ENCODE results near the gene ZNF594. TPM values are rescaled to one million over a fixed set of nuclear protein-coding genes. Genes with fewer than 3 reads are reported as not detected.
A peak's percentile ranks its signal among the peaks of the same experiment; 100 is the strongest.
"Not testable (repeated sequence)": the region's sequence is repeated elsewhere in the genome, so short reads cannot be mapped to it uniquely, and the experiment has no call there.

The ZNF594 gene
- total RNA-seq (10 to 100 TPM; 11.7 to 14.9 TPM), polyA plus RNA-seq (1.2 TPM)

GRCh38 chr17:5191541-5192417 is at the start of gene ZNF594:
Gene ZNF594, minus strand, starts transcription at chr17:5191868. Its CDS starts 7,612 bp downstream, at chr17:5184256.
- H3K36me3 Mint-ChIP-seq: peaks cover 11 to 35% (median 26%) of the 10 kb centered on the region in 3 donors
- H3K27me3 ChIP-seq (ENCODE audit: insufficient read depth, low read length, poor library complexity, severe bottlenecking): no peaks in the 10 kb centered on the region
- peak; percentile 95 to 98 (median 96) for DNase-seq
- peak within 1 kb of the TSS; percentile 92 for H3K4me3 ChIP-seq (ENCODE audit: low read length)
- ChIA-PET CTCF (interaction anchor here (0.9 to 2.4 kb wide), 10 partner anchors 9 to 247 kb away, joined by 3 to 14 read pairs (median 5); partner anchors contain the start of gene C1QBP), POLR2A (interaction anchor here (0.6 to 1.0 kb wide), 9 partner anchors 9 to 252 kb away, joined by 3 to 5 read pairs (median 3); partner anchors contain the start of genes RNF167 and SLC25A11)
- H3K4me1 Mint-ChIP-seq: peaks cover 31 to 42% (median 38%) of the 10 kb centered on the region in 3 donors
- H3K27me3 Mint-ChIP-seq: no peaks in the 10 kb centered on the region
- H3K4me1 ChIP-seq (ENCODE audit: insufficient read depth, low read length): peaks cover 16% of the 10 kb centered on the region
- H3K27ac Mint-ChIP-seq: peak within 1 kb of the TSS; percentile 90 to 98 (median 94)
- peaks cover 12 to 16% (median 15%) of the 10 kb centered on the region in 5 donors for H3K9me3 Mint-ChIP-seq
- peaks cover 3% of the 10 kb centered on the region for H3K9me3 ChIP-seq (ENCODE audit: low read length)
- H3K27ac ChIP-seq (ENCODE audit: low read depth, low read length): peak within 1 kb of the TSS; percentile 75
- peak within 1 kb of the TSS; percentile 91 to 99 (median 94) for H3K4me3 Mint-ChIP-seq
- H3K36me3 ChIP-seq (ENCODE audit: insufficient read depth, low read length): no peaks in the 10 kb centered on the region

DNA sequence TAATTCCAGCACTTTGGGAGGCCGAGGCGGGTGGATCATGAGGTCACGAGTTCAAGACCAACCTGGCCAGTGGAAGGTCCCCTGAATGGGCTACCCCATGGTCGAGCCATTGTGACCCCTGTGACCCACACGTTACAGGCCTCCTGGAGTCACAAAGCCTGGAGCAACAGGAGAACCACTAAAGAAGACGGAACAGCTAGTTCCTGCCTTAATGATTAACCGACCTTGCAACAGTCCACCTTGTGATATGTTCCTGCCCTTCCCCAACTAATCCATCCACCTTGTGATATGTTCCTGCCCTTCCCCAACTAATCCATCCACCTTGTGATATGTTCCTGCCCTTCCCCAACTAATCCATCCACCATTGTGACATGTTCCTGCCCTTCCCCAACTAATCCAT is 48.1 kb upstream of the ZNF594 start:
- not testable (repeated sequence) for H3K4me3 ChIP-seq (ENCODE audit: low read length); H3K36me3 ChIP-seq (ENCODE audit: insufficient read depth, low read length); H3K27me3 ChIP-seq (ENCODE audit: insufficient read depth, low read length, poor library complexity, severe bottlenecking); H3K4me3 Mint-ChIP-seq; H3K36me3 Mint-ChIP-seq; H3K9me3 Mint-ChIP-seq; DNase-seq; H3K27ac ChIP-seq (ENCODE audit: low read depth, low read length); H3K27me3 Mint-ChIP-seq; H3K9me3 ChIP-seq (ENCODE audit: low read length)
- H3K27ac Mint-ChIP-seq: peak overlapping the region in 4 of 8 donors; percentile 23 to 83 (median 59)
- ChIA-PET CTCF (interaction anchor here (1.2 kb wide), 1 partner anchor 9 kb away, joined by 6 read pairs; no protein-coding TSS in a partner anchor), POLR2A (interaction anchor here (0.6 kb wide), 1 partner anchor 19 kb away, joined by 5 read pairs; no protein-coding TSS in a partner anchor)
- peaks cover 48% of the 10 kb centered on the region for H3K4me1 ChIP-seq (ENCODE audit: insufficient read depth, low read length)
- peaks cover 51 to 67% (median 57%) of the 10 kb centered on the region in 3 donors for H3K4me1 Mint-ChIP-seq

DNA sequence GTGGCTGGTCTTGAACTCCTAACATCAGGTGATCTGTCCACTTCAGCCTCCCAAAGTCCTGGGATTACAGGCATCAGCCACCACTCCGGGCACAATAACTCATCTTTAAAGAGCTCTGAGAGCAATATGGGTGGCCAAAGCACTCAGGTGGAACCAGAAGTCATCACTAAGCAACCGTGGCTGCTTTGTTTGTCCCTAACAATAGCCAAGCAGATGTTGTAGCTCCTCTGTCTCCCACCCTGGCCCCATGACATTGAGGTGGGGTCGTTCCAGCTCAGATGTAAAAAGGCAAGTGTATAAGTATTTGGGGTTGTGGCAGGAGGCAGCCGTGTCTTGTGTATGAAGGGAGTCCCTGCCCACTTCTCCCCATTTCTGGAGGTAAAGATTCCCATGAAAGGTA is 46.7 kb upstream of the ZNF594 start:
- Histone ChIP-seq H3K27ac (ENCODE audit: low read depth, low read length) (no peak overlapping the region), H3K4me1 (ENCODE audit: insufficient read depth, low read length) (peaks cover 47% of the 10 kb centered on the region), H3K4me3 (ENCODE audit: low read length) (no peak overlapping the region), H3K36me3 (ENCODE audit: insufficient read depth, low read length) (no peaks in the 10 kb centered on the region), H3K9me3 (ENCODE audit: low read length) (no peaks in the 10 kb centered on the region), H3K27me3 (ENCODE audit: insufficient read depth, low read length, poor library complexity, severe bottlenecking) (no peaks in the 10 kb centered on the region)
- Mint-ChIP-seq H3K36me3 (peaks cover 1 to 6% (median 4%) of the 10 kb centered on the region in 3 donors), H3K27me3 (no peaks in the 10 kb centered on the region), H3K27ac (peak overlapping the region in 7 of 8 donors; percentile 10 to 86 (median 78)), H3K4me3 (peak overlapping the region in 3 of 7 donors; percentile 8 to 48 (median 28)), H3K4me1 (peaks cover 57 to 71% (median 57%) of the 10 kb centered on the region in 3 donors), H3K9me3 (peaks cover 0 to 4% (median 0%) of the 10 kb centered on the region in 5 donors)
- ChIA-PET CTCF (interaction anchor here (0.6 to 4.0 kb wide), 7 partner anchors 11 to 135 kb away, joined by 3 to 25 read pairs (median 5); no protein-coding TSS in a partner anchor), POLR2A (interaction anchor here (1.7 kb wide), 1 partner anchor 11 kb away, joined by 17 read pairs; no protein-coding TSS in a partner anchor)
- DNase-seq: no peak

GRCh38 chr17:5237541-5238016 is 45.9 kb upstream of the ZNF594 start:
- Histone ChIP-seq H3K36me3 (ENCODE audit: insufficient read depth, low read length) (no peaks in the 10 kb centered on the region), H3K4me3 (ENCODE audit: low read length) (no peak overlapping the region), H3K9me3 (ENCODE audit: low read length) (no peaks in the 10 kb centered on the region), H3K27me3 (ENCODE audit: insufficient read depth, low read length, poor library complexity, severe bottlenecking) (no peaks in the 10 kb centered on the region), H3K27ac (ENCODE audit: low read depth, low read length) (peak overlapping the region; percentile 41), H3K4me1 (ENCODE audit: insufficient read depth, low read length) (peaks cover 39% of the 10 kb centered on the region)
- Mint-ChIP-seq H3K27ac (peak overlapping the region; percentile 70 to 96 (median 82)), H3K9me3 (peaks cover 0 to 4% (median 0%) of the 10 kb centered on the region in 5 donors), H3K36me3 (peaks cover 1 to 6% (median 4%) of the 10 kb centered on the region in 3 donors), H3K4me3 (peak overlapping the region in 5 of 7 donors; percentile 8 to 59 (median 54)), H3K27me3 (no peaks in the 10 kb centered on the region), H3K4me1 (peaks cover 52 to 63% (median 56%) of the 10 kb centered on the region in 3 donors)
- ChIA-PET CTCF (interaction anchor here (1.0 to 4.0 kb wide), 6 partner anchors 10 to 44 kb away, joined by 3 to 25 read pairs (median 8); no protein-coding TSS in a partner anchor), POLR2A (interaction anchor here (1.7 kb wide), 1 partner anchor 10 kb away, joined by 17 read pairs; no protein-coding TSS in a partner anchor)
- peak in 4 of 5 donors; percentile 7 to 58 (median 30) for DNase-seq

GRCh38 chr17:5236938-5237540 is 45.4 kb upstream of the ZNF594 start:
- Histone ChIP-seq H3K27ac (ENCODE audit: low read depth, low read length) (peak overlapping the region; percentile 41), H3K4me3 (ENCODE audit: low read length) (no peak overlapping the region), H3K4me1 (ENCODE audit: insufficient read depth, low read length) (peaks cover 35% of the 10 kb centered on the region), H3K36me3 (ENCODE audit: insufficient read depth, low read length) (no peaks in the 10 kb centered on the region), H3K27me3 (ENCODE audit: insufficient read depth, low read length, poor library complexity, severe bottlenecking) (no peaks in the 10 kb centered on the region), H3K9me3 (ENCODE audit: low read length) (no peaks in the 10 kb centered on the region)
- Mint-ChIP-seq H3K4me1 (peaks cover 48 to 58% (median 51%) of the 10 kb centered on the region in 3 donors), H3K27me3 (no peaks in the 10 kb centered on the region), H3K36me3 (peaks cover 1 to 5% (median 4%) of the 10 kb centered on the region in 3 donors), H3K27ac (peak overlapping the region; percentile 70 to 96 (median 82)), H3K9me3 (peaks cover 0 to 4% (median 0%) of the 10 kb centered on the region in 5 donors), H3K4me3 (peak overlapping the region in 3 of 7 donors; percentile 1 to 6 (median 2))
- no peak for DNase-seq
- ChIA-PET POLR2A (interaction anchor here (1.7 kb wide), 1 partner anchor 10 kb away, joined by 17 read pairs; no protein-coding TSS in a partner anchor), CTCF (interaction anchor here (0.5 to 4.0 kb wide), 5 partner anchors 10 to 77 kb away, joined by 3 to 25 read pairs (median 11); no protein-coding TSS in a partner anchor)

DNA sequence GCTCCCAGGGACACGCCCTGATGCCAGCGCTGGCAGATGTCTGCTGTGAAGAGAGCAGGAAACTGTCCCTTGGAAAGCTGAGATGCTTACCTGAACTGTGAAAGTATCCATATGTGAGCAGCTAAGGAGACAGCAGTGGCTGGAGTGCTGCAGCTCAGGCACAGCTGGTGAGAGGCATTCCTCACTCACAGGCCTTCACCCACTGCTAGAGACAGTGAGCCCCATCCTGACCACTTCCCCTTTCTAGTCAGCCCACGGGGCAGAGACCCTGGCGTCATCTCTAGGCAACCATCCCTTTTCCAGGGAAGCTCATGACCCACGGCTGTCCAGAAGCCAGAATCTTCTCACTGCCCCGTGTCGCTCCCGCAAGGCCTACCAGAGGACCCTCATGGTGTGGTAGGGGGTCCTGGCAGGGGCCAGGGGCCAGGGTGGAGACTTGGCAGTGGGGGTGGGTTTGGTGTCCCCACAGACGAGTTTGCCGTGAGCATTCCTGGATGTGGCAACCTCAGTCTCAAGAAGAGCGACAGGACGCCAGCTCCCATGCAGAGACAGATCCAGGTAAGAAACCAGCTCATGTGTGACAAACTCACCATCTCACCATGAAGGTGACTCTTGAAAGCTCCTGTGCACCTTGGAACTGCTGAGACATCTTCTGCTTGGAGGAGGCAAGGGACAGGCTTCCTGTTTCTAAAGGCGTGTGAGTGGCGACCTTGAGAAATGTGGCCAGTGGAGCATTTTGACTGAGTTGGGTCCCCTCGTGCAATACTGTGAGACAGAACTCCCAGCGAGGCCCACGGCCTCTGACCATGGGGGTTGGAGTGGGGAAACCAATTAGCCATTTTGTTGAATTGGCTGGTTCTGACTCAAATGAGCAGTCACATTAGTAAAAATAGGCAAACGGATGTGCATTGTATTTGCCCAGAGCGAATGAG is 43.2 kb upstream of the ZNF594 start, which contains the start of gene SCIMP:
Gene SCIMP, minus strand, starts transcription at position 216 of the 932 bp plus-strand sequence. Its CDS starts 105 bp downstream, at position 111.
- POLR2A ChIA-PET: no interaction called here
- Mint-ChIP-seq H3K9me3 (peaks cover 0 to 4% (median 0%) of the 10 kb centered on the region in 5 donors), H3K4me3 (peak within 1 kb of the TSS in 2 of 7 donors; percentile 44 to 59), H3K36me3 (peaks cover 4 to 5% (median 5%) of the 10 kb centered on the region in 3 donors), H3K27ac (peak within 1 kb of the TSS in 7 of 8 donors; percentile 57 to 93 (median 64)), H3K4me1 (peaks cover 43 to 59% (median 47%) of the 10 kb centered on the region in 3 donors), H3K27me3 (no peaks in the 10 kb centered on the region)
- Histone ChIP-seq H3K36me3 (ENCODE audit: insufficient read depth, low read length) (no peaks in the 10 kb centered on the region), H3K27ac (ENCODE audit: low read depth, low read length) (no peak within 1 kb of the TSS), H3K4me3 (ENCODE audit: low read length) (no peak within 1 kb of the TSS), H3K9me3 (ENCODE audit: low read length) (no peaks in the 10 kb centered on the region), H3K4me1 (ENCODE audit: insufficient read depth, low read length) (peaks cover 22% of the 10 kb centered on the region), H3K27me3 (ENCODE audit: insufficient read depth, low read length, poor library complexity, severe bottlenecking) (no peaks in the 10 kb centered on the region)
- CTCF ChIA-PET: interaction anchor here (0.9 to 4.0 kb wide), 3 partner anchors 11 to 207 kb away, joined by 3 to 25 read pairs (median 3); partner anchors contain the start of gene ZNF594
- DNase-seq: no peak
